ENCODE measurements around the gene ANKMY1. TPM values are rescaled to one million over a fixed set of nuclear protein-coding genes. Genes with fewer than 3 reads are reported as not detected.

ANKMY1 gene
- total RNA-seq, 3 donors from 2014 or later (not counting 1 experiment from before 2014, with no cell fraction given) = 43.8 to 51.5 (median 46.6) TPM

- Histone ChIP-seq H3K27ac (ENCODE audit: low read length) (peak overlapping the region; percentile 93), H3K4me1 (ENCODE audit: control insufficient read depth, insufficient read depth, low read length) (peaks cover 87% of the 10 kb centered on the region), H3K9me3 (ENCODE audit: control insufficient read depth, insufficient read depth, low read length) (no peaks in the 10 kb centered on the region), H3K36me3 (ENCODE audit: control insufficient read depth, insufficient read depth, low read length) (peaks cover 2% of the 10 kb centered on the region), H3K4me3 (ENCODE audit: low read length) (peak overlapping the region; percentile 76), H3K27me3 (ENCODE audit: control insufficient read depth, insufficient read depth, low read length) (no peaks in the 10 kb centered on the region)
- H3K27me3 Mint-ChIP-seq (ENCODE audit: low read depth in 2 of 2) = no peaks in the 10 kb centered on the region
- TF ChIP-seq CTCF (IDR thresholded peaks at IDR 0.05) = peak; percentile 98
- peak overlapping the region; percentile 99 for H3K27ac Mint-ChIP-seq
- peak; percentile 56 to 80 (median 63) for ATAC-seq
- peak; percentile 91 to 96 for DNase-seq
- intact Hi-C loops (cut with micrococcal nuclease) = loop anchor here (1.0 to 10.0 kb wide), 5 partner anchors 20 to 876 kb away; partner anchors contain the start of genes CAPN10, GPR35, HDLBP and SEPTIN2
- peak overlapping the region; percentile 96 for H3K4me3 Mint-ChIP-seq
- no peaks in the 10 kb centered on the region for H3K36me3 Mint-ChIP-seq
- WGBS (ENCODE audit: insufficient coverage) = 3% methylated on average over 53 of the region's 53 CpGs
- peaks cover 69 to 79% of the 10 kb centered on the region in 2 donors for H3K4me1 Mint-ChIP-seq
- no peaks in the 10 kb centered on the region for H3K9me3 Mint-ChIP-seq
Measured at GRCh38 chr2:240566203-240567136, 8.7 kb upstream of the ANKMY1 start.

- Histone ChIP-seq H3K4me1 (ENCODE audit: control insufficient read depth, insufficient read depth, low read length) (peaks cover 82% of the 10 kb centered on the region), H3K27me3 (ENCODE audit: control insufficient read depth, insufficient read depth, low read length) (no peaks in the 10 kb centered on the region), H3K4me3 (ENCODE audit: low read length) (peak overlapping the region; percentile 38), H3K36me3 (ENCODE audit: control insufficient read depth, insufficient read depth, low read length) (no peaks in the 10 kb centered on the region), H3K27ac (ENCODE audit: low read length) (peak overlapping the region; percentile 93), H3K9me3 (ENCODE audit: control insufficient read depth, insufficient read depth, low read length) (no peaks in the 10 kb centered on the region)
- no peaks in the 10 kb centered on the region for H3K27me3 Mint-ChIP-seq (ENCODE audit: low read depth in 2 of 2)
- H3K27ac Mint-ChIP-seq = peak overlapping the region; percentile 99
- H3K36me3 Mint-ChIP-seq = no peaks in the 10 kb centered on the region
- H3K4me3 Mint-ChIP-seq = peak overlapping the region; percentile 96
- no peaks in the 10 kb centered on the region for H3K9me3 Mint-ChIP-seq
- peaks cover 64 to 76% of the 10 kb centered on the region in 2 donors for H3K4me1 Mint-ChIP-seq
- DNase-seq (peak; percentile 93 to 95), ATAC-seq (peak; percentile 43 to 71 (median 59))
- intact Hi-C loops (cut with micrococcal nuclease) = loop anchor here (1.0 to 10.0 kb wide), 5 partner anchors 21 to 877 kb away; partner anchors contain the start of genes CAPN10, GPR35, HDLBP and SEPTIN2
- no peak for TF ChIP-seq CTCF (IDR thresholded peaks at IDR 0.05)
- WGBS (ENCODE audit: insufficient coverage) = 3% methylated on average over 25 of the region's 26 CpGs
Measured at GRCh38 chr2:240565333-240566202, 7.8 kb upstream of the ANKMY1 start.

- Histone ChIP-seq H3K27ac (ENCODE audit: low read length) (peak overlapping the region; percentile 93), H3K36me3 (ENCODE audit: control insufficient read depth, insufficient read depth, low read length) (no peaks in the 10 kb centered on the region), H3K4me3 (ENCODE audit: low read length) (peak overlapping the region; percentile 38), H3K27me3 (ENCODE audit: control insufficient read depth, insufficient read depth, low read length) (no peaks in the 10 kb centered on the region), H3K4me1 (ENCODE audit: control insufficient read depth, insufficient read depth, low read length) (peaks cover 74% of the 10 kb centered on the region), H3K9me3 (ENCODE audit: control insufficient read depth, insufficient read depth, low read length) (no peaks in the 10 kb centered on the region)
- DNase-seq (peak in 1 of 2 donors; percentile 56), ATAC-seq (no peak)
- H3K36me3 Mint-ChIP-seq = no peaks in the 10 kb centered on the region
- no peak for TF ChIP-seq CTCF (IDR thresholded peaks at IDR 0.05)
- H3K9me3 Mint-ChIP-seq = no peaks in the 10 kb centered on the region
- H3K4me3 Mint-ChIP-seq = peak overlapping the region; percentile 96
- WGBS (ENCODE audit: insufficient coverage) = 48% methylated on average over 9 of the region's 10 CpGs
- intact Hi-C loops (cut with micrococcal nuclease) = loop anchor here (5.0 to 10.0 kb wide), 3 partner anchors 50 to 878 kb away; partner anchors contain the start of genes HDLBP and SEPTIN2
- no peaks in the 10 kb centered on the region for H3K27me3 Mint-ChIP-seq (ENCODE audit: low read depth in 2 of 2)
- peak overlapping the region; percentile 99 for H3K27ac Mint-ChIP-seq
- H3K4me1 Mint-ChIP-seq = peaks cover 62 to 73% of the 10 kb centered on the region in 2 donors
Measured at GRCh38 chr2:240564561-240565332, 7.0 kb upstream of the ANKMY1 start.

All from natural killer cell (primary cell).